ENCODE results near the gene CD209. TPM values are rescaled to one million over a fixed set of nuclear protein-coding genes. Genes with fewer than 3 reads are reported as not detected.

The CD209 gene
- total and polyA plus RNA-seq, 2 of the 8 experiments (the other 6 are each of a cell fraction or from before 2014, with no cell fraction given), result 0.05 to 0.22 TPM

GRCh38 chr19:7771072-7771471 is 23.7 kb upstream of the CD209 start:
- Histone ChIP-seq H3K23me2 (ENCODE audit: low read depth, low read length) (no peaks in the 10 kb centered on the region), H3K27me3 (replicated peaks in 1 of 4; ENCODE audit: control insufficient read depth in 3 of 4, extremely low read depth in 1 of 4, insufficient read depth in 3 of 4, low read length in 3 of 4) (peaks cover 0 to 2% (median 0%) of the 10 kb centered on the region in 4 experiments; a peak in 1 of 7 replicates), H3K79me2 (ENCODE audit: control insufficient read depth in 1 of 2, insufficient read depth in 2 of 2, low read length in 2 of 2) (no peaks in the 10 kb centered on the region), H2BK20ac (ENCODE audit: low read length) (no peak overlapping the region), H2BK15ac (ENCODE audit: low read length) (no peak overlapping the region), H3K4me3 (ENCODE audit: extremely low read depth in 1 of 4, insufficient read depth in 2 of 4, low read depth in 3 of 4, low read length in 4 of 4) (no peak overlapping the region), H3K9ac (replicated peaks in 1 of 4; ENCODE audit: extremely low read depth in 1 of 4, low read depth in 3 of 4, low read length in 3 of 4) (no peak overlapping the region), H3K4me2 (ENCODE audit: insufficient read depth in 1 of 2, low read depth in 2 of 2, low read length in 2 of 2) (no peak overlapping the region), H3K4ac (replicated peaks; ENCODE audit: insufficient read length, low read depth, low read length) (no peak overlapping the region), H3K27ac (ENCODE audit: low read depth, low read length) (no peak overlapping the region), H4K5ac (ENCODE audit: insufficient read length, low read depth, low read length) (no peak overlapping the region), H4K91ac (replicated peaks; ENCODE audit: insufficient read length, low read length) (no peak overlapping the region), H2AFZ (ENCODE audit: low read length) (no peak overlapping the region), H2AK5ac (ENCODE audit: low read depth, low read length) (no peak overlapping the region), H3K23ac (ENCODE audit: insufficient read length) (no peak overlapping the region), H2BK120ac (replicated peaks; ENCODE audit: low read depth, low read length) (no peak overlapping the region), H3K36me3 (ENCODE audit: control insufficient read depth in 2 of 4, insufficient read depth in 4 of 4, low read length in 3 of 4) (no peaks in the 10 kb centered on the region), H3K14ac (ENCODE audit: insufficient read length) (no peak overlapping the region), H4K8ac (ENCODE audit: extremely low read depth, insufficient read depth, low read length) (no peak overlapping the region), H2BK12ac (ENCODE audit: low read depth, low read length) (no peak overlapping the region), H3K9me3 (ENCODE audit: insufficient read depth in 2 of 2, low read depth in 1 of 2, low read length in 1 of 2) (no peaks in the 10 kb centered on the region), H3K79me1 (ENCODE audit: low read depth, low read length) (no peaks in the 10 kb centered on the region), H4K20me1 (replicated peaks in 1 of 2; ENCODE audit: control insufficient read depth in 1 of 2, insufficient read depth in 2 of 2, low read length in 2 of 2) (no peaks in the 10 kb centered on the region), H3K4me1 (replicated peaks in 1 of 4; ENCODE audit: control insufficient read depth in 3 of 4, insufficient read depth in 4 of 4, low read length in 3 of 4) (0 out of 7 replicates have a peak, but pooled peaks cover 0 to 2% (median 0%) of the 10 kb centered on the region in 4 experiments), H3K18ac (ENCODE audit: extremely low read depth, low read length) (no peak overlapping the region), H2BK5ac (ENCODE audit: low read depth, low read length) (no peak overlapping the region), H3K56ac (replicated peaks; ENCODE audit: insufficient read length, low read depth, low read length) (no peak overlapping the region)
- ChIA-PET POLR2A (ENCODE audit: partially characterized antibody) (no interaction called here), CTCF (ENCODE audit: partially characterized antibody) (interaction anchor here (0.6 to 2.5 kb wide), 4 partner anchors 11 to 85 kb away, joined by 3 to 6 read pairs (median 4); no protein-coding TSS in a partner anchor)
- FAIRE-seq, result no peak
- DNase-seq (ENCODE audit: low read depth in 1 of 2, low spot score in 2 of 2), result no peak
- 89% methylated on average over 8 of the region's 8 CpGs; no CpG with 5 or more reads in 1 of the 2 experiments for WGBS, 2 experiments (ENCODE audit: extremely low coverage in 1 of 2, insufficient coverage in 1 of 2, insufficient read length in 1 of 2, insufficient replicate concordance in 2 of 2, low coverage in 1 of 2, low lambda C conversion rate in 2 of 2, missing lambda C conversion rate in 1 of 2)
- TF ChIP-seq TCF12 (IDR thresholded peaks at IDR 0.05; ENCODE audit: low read depth, low read length), result no peak
- TF ChIP-seq JUN (IDR thresholded peaks at IDR 0.05; ENCODE audit: low read depth, low read length), result no peak
- no peak for TF ChIP-seq SIX5 (IDR thresholded peaks at IDR 0.05; ENCODE audit: low read depth, low read length)
- no peak for TF ChIP-seq KDM4A (IDR thresholded peaks at IDR 0.05; ENCODE audit: low read depth, low read length, severe bottlenecking)
- TF ChIP-seq ASH2L (IDR thresholded peaks at IDR 0.05; ENCODE audit: low read length), result no peak
- TF ChIP-seq HDAC2 (IDR thresholded peaks at IDR 0.05; ENCODE audit: borderline replicate concordance in 1 of 2, low read depth in 2 of 2, low read length in 2 of 2), result no peak
- TF ChIP-seq RFX5 (IDR thresholded peaks at IDR 0.05; ENCODE audit: borderline replicate concordance, low read depth, low read length), result no peak
- no peak for TF ChIP-seq USF2 (IDR thresholded peaks at IDR 0.05; ENCODE audit: low read length)
- TF ChIP-seq TAF7 (optimal IDR thresholded peaks at IDR 0.05; ENCODE audit: borderline replicate concordance, low read depth, low read length), result no peak
- no peak for TF ChIP-seq SRF (IDR thresholded peaks at IDR 0.05; ENCODE audit: low read depth, low read length)
- no peak for TF ChIP-seq SUZ12 (IDR thresholded peaks at IDR 0.05; ENCODE audit: low read length)
- TF ChIP-seq CBX8 (IDR thresholded peaks at IDR 0.05; ENCODE audit: borderline replicate concordance, low read depth, low read length), result no peak
- TF ChIP-seq SIRT6 (IDR thresholded peaks at IDR 0.05; ENCODE audit: low read length), result no peak

All from H1 (cell line).